ENCODE data around the gene ISOC2. TPM values are rescaled to one million over a fixed set of nuclear protein-coding genes. Genes with fewer than 3 reads are reported as not detected.

Gene ISOC2
- total and polyA plus RNA-seq, 4 donors = 49.1 to 181 (median 118) TPM

- Histone ChIP-seq H3K4me1 (ENCODE audit: control insufficient read depth in 4 of 4, insufficient read depth in 4 of 4, low read length in 3 of 4) (no peaks in the 10 kb centered on the region), H3K27ac (ENCODE audit: low read depth in 1 of 2, low read length in 2 of 2) (no peak overlapping the region), H3K4me3 (ENCODE audit: low read depth in 1 of 3, low read length in 3 of 3) (no peak overlapping the region), H3K36me3 (ENCODE audit: control insufficient read depth in 4 of 4, insufficient read depth in 3 of 4, low read depth in 1 of 4, low read length in 3 of 4) (no peaks in the 10 kb centered on the region), H3K9ac (ENCODE audit: low read depth in 1 of 2, low read length in 2 of 2) (no peak overlapping the region), H3K27me3 (ENCODE audit: control insufficient read depth in 4 of 4, insufficient read depth in 4 of 4, low read length in 3 of 4) (no peaks in the 10 kb centered on the region), H3K9me3 (ENCODE audit: control insufficient read depth in 4 of 4, low read length in 3 of 4) (no peaks in the 10 kb centered on the region)
- TF ChIP-seq FOXA2 (IDR thresholded peaks at IDR 0.05) (no peak), HNF4A (conservative IDR thresholded peaks at IDR 0.05) (no peak), HNF4G (IDR thresholded peaks at IDR 0.05) (no peak), ZBTB33 (IDR thresholded peaks at IDR 0.05) (no peak), EGR1 (IDR thresholded peaks at IDR 0.05; ENCODE audit: low read depth in 2 of 2) (no peak), ATF3 (IDR thresholded peaks at IDR 0.05) (no peak), YY1 (IDR thresholded peaks at IDR 0.05) (no peak), SP1 (IDR thresholded peaks at IDR 0.05) (no peak), NR2F2 (IDR thresholded peaks at IDR 0.05) (no peak), MAX (IDR thresholded peaks at IDR 0.05) (no peak), RAD21 (IDR thresholded peaks at IDR 0.05) (no peak)
- 70% methylated on average over 52 of the region's 52 CpGs for WGBS
- no peak for DNase-seq (ENCODE audit: low spot score)
Measured at GRCh38 chr19:55490478-55491432, 29.3 kb upstream of the ISOC2 start.

- TF ChIP-seq JUND (IDR thresholded peaks at IDR 0.05) (no peak), HNF4A (conservative IDR thresholded peaks at IDR 0.05) (no peak), ZBTB33 (IDR thresholded peaks at IDR 0.05) (no peak)
- no peaks in the 10 kb centered on the region for H3K9me3 ChIP-seq (ENCODE audit: control insufficient read depth in 4 of 4, low read length in 3 of 4)
- H3K27ac ChIP-seq (ENCODE audit: low read depth in 1 of 2, low read length in 2 of 2) = no peak overlapping the region
- WGBS = 53% methylated on average over 21 of the region's 21 CpGs
- H3K36me3 ChIP-seq (ENCODE audit: control insufficient read depth in 4 of 4, insufficient read depth in 3 of 4, low read depth in 1 of 4, low read length in 3 of 4) = no peaks in the 10 kb centered on the region
- H3K4me1 ChIP-seq (ENCODE audit: control insufficient read depth in 4 of 4, insufficient read depth in 4 of 4, low read length in 3 of 4) = peaks cover 0 to 2% (median 1%) of the 10 kb centered on the region in 4 donors
- no peak overlapping the region for H3K4me3 ChIP-seq (ENCODE audit: low read depth in 1 of 3, low read length in 3 of 3)
- H3K27me3 ChIP-seq (ENCODE audit: control insufficient read depth in 4 of 4, insufficient read depth in 4 of 4, low read length in 3 of 4) = no peaks in the 10 kb centered on the region
- no peak overlapping the region for H3K9ac ChIP-seq (ENCODE audit: low read depth in 1 of 2, low read length in 2 of 2)
- no peak for DNase-seq (ENCODE audit: low spot score)
Measured at GRCh38 chr19:55489711-55490477, 28.5 kb upstream of the ISOC2 start.
